ENCODE data around the gene TADA2B. TPM values are rescaled to one million over a fixed set of nuclear protein-coding genes. Genes with fewer than 3 reads are reported as not detected.

Gene TADA2B
- 21.3 TPM for total RNA-seq

GRCh38 chr4:7043284-7044136 lies at the start of gene TADA2B:
TADA2B (plus strand) TSS chr4:7043372; CDS start chr4:7043580, 208 bp downstream.

GRCh38 chr4:7067452-7068278 lies 24.5 kb downstream of the TADA2B start, which contains the start of gene GRPEL1:
GRPEL1 (minus strand) TSS chr4:7068064; CDS start chr4:7068032, 32 bp downstream.

Other genes starting within 250 kb of the TADA2B start
- gene TBC1D14, start 133.5 kb upstream of the TADA2B start, total RNA-seq, result 194 TPM
- 13.1 TPM for gene GRPEL1, start 24.7 kb downstream of the TADA2B start, total RNA-seq
- 8.1 TPM for gene SORCS2, start 149.2 kb downstream of the TADA2B start, total RNA-seq

All from parietal lobe (tissue), 1 donor.